Gastroesophageal sphincter (tissue), 3 donors: ENCODE measurements around the gene KCND2.

Source experiments
- CTCF ChIP-seq, 4 experiments: fragments of 200-600 bp in 2 of 4; fragments of 450-650 bp in 2 of 4; sonication (generic) in 1 of 4; IDR thresholded peaks; one replicate each; pipeline ENCODE4 v1.5.1; 2017 to 2019; ENCODE audit warnings: antibody characterized with exemption in 4 of 4, mild to moderate bottlenecking in 2 of 4, moderate library complexity in 2 of 4
- EP300 ChIP-seq: sonication (generic); formaldehyde crosslinking; IDR thresholded peaks from one replicate; pipeline ENCODE4 v1.6.1; 2017; ENCODE audit warnings: antibody characterized with exemption, mild to moderate bottlenecking
- POLR2A ChIP-seq, 2 donors: fragments of 450-650 bp; IDR thresholded peaks; one replicate each; pipeline ENCODE4 v1.6.1; 2017; ENCODE audit warnings: antibody characterized with exemption in 2 of 2, mild to moderate bottlenecking in 2 of 2, moderate library complexity in 1 of 2
- POLR2AphosphoS5 ChIP-seq: sonication (generic); formaldehyde crosslinking; IDR thresholded peaks from one replicate; pipeline ENCODE4 v1.6.1; 2017; ENCODE audit warnings: antibody characterized with exemption

- no peak for TF ChIP-seq POLR2A (IDR thresholded peaks at IDR 0.05)
- TF ChIP-seq CTCF (IDR thresholded peaks at IDR 0.05): no peak
- no peak for TF ChIP-seq POLR2AphosphoS5
- no peak for TF ChIP-seq EP300
Measured at GRCh38 chr7:120373174-120373573, 100.2 kb downstream of the KCND2 start.
